Liver (tissue), 9 donors: ENCODE measurements around the gene FLYWCH2. TPM values are rescaled to one million over a fixed set of nuclear protein-coding genes. Genes with fewer than 3 reads are reported as not detected.
"Not testable (repeated sequence)": the region's sequence is repeated elsewhere in the genome, so short reads cannot be mapped to it uniquely, and the experiment has no call there.

Experiments
- DNase-seq: peaks from one replicate; pipeline ENCODE4 v3.0.0-alpha.2; 2017; ENCODE audit warnings: low spot score
- H3K27ac ChIP-seq, 2 donors: one replicate each; pipeline ENCODE4 v1.7.0; 2013; ENCODE audit warnings: inconsistent platforms in 2 of 2, low read length in 2 of 2, control low read depth in 1 of 2, low read depth in 1 of 2, mild to moderate bottlenecking in 1 of 2
- H3K27me3 ChIP-seq, 4 donors: one replicate each; pipeline versions ENCODE4 v1.6.1 to v1.7.0; 2013; ENCODE audit warnings: low read length in 3 of 4, inconsistent platforms in 1 of 4, mild to moderate bottlenecking in 1 of 4, moderate library complexity in 1 of 4; ENCODE audit not compliant: control insufficient read depth in 4 of 4, insufficient read depth in 4 of 4
- H3K36me3 ChIP-seq, 4 donors: one replicate each; pipeline versions ENCODE4 v1.6.1 to v1.7.0; 2013; ENCODE audit warnings: low read length in 3 of 4, mild to moderate bottlenecking in 3 of 4, low read depth in 1 of 4, moderate library complexity in 1 of 4; ENCODE audit not compliant: control insufficient read depth in 4 of 4, insufficient read depth in 3 of 4
- H3K4me1 ChIP-seq, 4 donors: one replicate each; pipeline versions ENCODE4 v1.6.1 to v1.7.0; 2013; ENCODE audit warnings: low read length in 3 of 4, mild to moderate bottlenecking in 3 of 4, moderate library complexity in 1 of 4; ENCODE audit not compliant: control insufficient read depth in 4 of 4, insufficient read depth in 4 of 4
- H3K4me3 ChIP-seq, 3 donors: one replicate each; pipeline versions ENCODE4 v1.6.1 to v1.7.0; 2013; ENCODE audit warnings: low read length in 3 of 3, control low read depth in 1 of 3, low read depth in 1 of 3, mild to moderate bottlenecking in 1 of 3
- H3K9ac ChIP-seq, 2 donors: one replicate each; pipeline ENCODE4 v1.7.0; 2013; ENCODE audit warnings: low read length in 2 of 2, mild to moderate bottlenecking in 2 of 2, moderate library complexity in 2 of 2, control low read depth in 1 of 2, low read depth in 1 of 2
- H3K9me3 ChIP-seq, 4 donors: one replicate each; pipeline versions ENCODE4 v1.6.1 to v1.7.0; 2013; ENCODE audit warnings: low read length in 3 of 4; ENCODE audit not compliant: control insufficient read depth in 4 of 4
- CTCF ChIP-seq: fragments of 150-350 bp; IDR thresholded peaks from 2 replicates; pipeline ENCODE4 v1.5.1; 2017; ENCODE audit warnings: improper control_type of control experiment, low read depth, low read length; ENCODE audit not compliant: missing input control
- EGR1 ChIP-seq, 2 donors: IDR thresholded peaks; 2 replicates each; pipeline ENCODE4 v1.6.1; 2016 to 2018; ENCODE audit warnings: antibody characterized with exemption in 2 of 2, low read depth in 2 of 2
- FOXA1 ChIP-seq: IDR thresholded peaks from 2 replicates; pipeline ENCODE4 v1.6.1; 2016; ENCODE audit warnings: antibody characterized with exemption
- FOXA2 ChIP-seq: IDR thresholded peaks from 2 replicates; pipeline ENCODE4 v1.6.1; 2016; ENCODE audit warnings: antibody characterized with exemption
- GABPA ChIP-seq, 2 donors: IDR thresholded peaks in 1 of 2; conservative IDR thresholded peaks in 1 of 2; 2 replicates each; pipeline ENCODE4 v1.6.1; 2016; ENCODE audit warnings: antibody characterized with exemption in 2 of 2, mild to moderate bottlenecking in 1 of 2, moderate library complexity in 1 of 2
- HNF4A ChIP-seq, 2 donors: conservative IDR thresholded peaks; 2 replicates each; pipeline ENCODE4 v1.6.1; 2016; ENCODE audit warnings: antibody characterized with exemption in 2 of 2, mild to moderate bottlenecking in 2 of 2
- HNF4G ChIP-seq: IDR thresholded peaks from 2 replicates; pipeline ENCODE4 v1.6.1; 2016; ENCODE audit warnings: antibody characterized with exemption
- JUND ChIP-seq, 2 donors: IDR thresholded peaks; 2 replicates each; pipeline ENCODE4 v1.6.1; 2016; ENCODE audit warnings: antibody characterized with exemption in 2 of 2
- NR2F2 ChIP-seq: IDR thresholded peaks from 2 replicates; pipeline ENCODE4 v1.6.1; 2016; ENCODE audit warnings: antibody characterized with exemption
- RAD21 ChIP-seq, 2 donors: IDR thresholded peaks; 2 replicates each; pipeline ENCODE4 v1.6.1; 2016; ENCODE audit warnings: antibody characterized with exemption in 2 of 2, mild to moderate bottlenecking in 2 of 2
- REST ChIP-seq: IDR thresholded peaks from 2 replicates; pipeline ENCODE4 v1.6.1; 2016; ENCODE audit warnings: antibody characterized with exemption, mild to moderate bottlenecking
- RXRA ChIP-seq, 2 donors: IDR thresholded peaks; 2 replicates each; pipeline ENCODE4 v1.6.1; 2017 to 2018; ENCODE audit warnings: antibody characterized with exemption in 2 of 2, mild to moderate bottlenecking in 1 of 2
- SP1 ChIP-seq: IDR thresholded peaks from 2 replicates; pipeline ENCODE4 v1.6.1; 2018; ENCODE audit warnings: antibody characterized with exemption, mild to moderate bottlenecking
- TAF1 ChIP-seq: conservative IDR thresholded peaks from 2 replicates; pipeline ENCODE4 v1.6.1; 2016; ENCODE audit warnings: antibody characterized with exemption, mild to moderate bottlenecking
- YY1 ChIP-seq: IDR thresholded peaks from 2 replicates; pipeline ENCODE4 v1.6.1; 2016; ENCODE audit warnings: antibody characterized with exemption, mild to moderate bottlenecking
- WGBS: extraction: QIAGEN DNeasy Blood & Tissue Kit; methylation state at CpG from one replicate; pipeline ENCODE4 v1.1.7; 2013; 5-methylcytosine and 5-hydroxymethylcytosine counted together
- polyA plus RNA-seq, 2 donors: library from polyadenylated mRNA; stranded (reverse) in 1 of 2; unstranded in 1 of 2; fragments of 200-250 nt in 1 of 2; fragments of >200 nt in 1 of 2; fragmentation: Nextera tagmentation in 1 of 2; extraction: Ambion mirVana in 1 of 2; gene quantifications; one replicate each; pipeline versions ENCODE4 v1.2.1 to v1.2.3, GENCODE V29; 2013 to 2015
- total RNA-seq, 2 donors: library from RNA; depleted of rRNA; stranded (reverse); fragments of >200 nt; gene quantifications; one replicate each; pipeline ENCODE4 v1.2.3, GENCODE V29; 2014
- TF ChIP-seq, protein P1 (sequence below): IDR thresholded peaks from 2 replicates; pipeline ENCODE4 v1.6.1; 2016; ENCODE audit warnings: antibody characterized with exemption
- TF ChIP-seq, protein P2 (sequence below): IDR thresholded peaks from 2 replicates; pipeline ENCODE4 v1.6.1; 2016; ENCODE audit warnings: antibody characterized with exemption
- TF ChIP-seq, protein P3 (sequence below): IDR thresholded peaks from 2 replicates; pipeline ENCODE4 v1.6.1; 2016; ENCODE audit warnings: antibody characterized with exemption
- donor health status: healthy.
- donor health status: healthy.
- donor health status: healthy.
- donor health status: healthy.
- donor health status: healthy.

Gene FLYWCH2
- total and polyA plus RNA-seq, 4 donors: 4.9 to 21.0 (median 8.6) TPM

GRCh38 chr16:2942045-2942444, 59.0 kb downstream of the FLYWCH2 start:
- H3K9me3 ChIP-seq: no peaks in the 10 kb centered on the region
- no peaks in the 10 kb centered on the region for H3K27me3 ChIP-seq
- no peaks in the 10 kb centered on the region for H3K4me1 ChIP-seq
- DNase-seq: no peak
- H3K9ac ChIP-seq: no peak overlapping the region
- H3K4me3 ChIP-seq: no peak overlapping the region
- H3K27ac ChIP-seq: no peak overlapping the region
- H3K36me3 ChIP-seq: peaks cover 6 to 37% (median 8%) of the 10 kb centered on the region in 4 donors
- TF ChIP-seq JUND (IDR thresholded peaks at IDR 0.05) (no peak), YY1 (no peak), HNF4G (no peak), RAD21 (IDR thresholded peaks at IDR 0.05) (no peak), CTCF (no peak), RXRA (IDR thresholded peaks at IDR 0.05) (no peak), TAF1 (no peak), NR2F2 (no peak), REST (no peak), FOXA2 (no peak), GABPA (IDR thresholded peaks at IDR 0.05 in 1 of 2, conservative IDR thresholded peaks at IDR 0.05 in 1 of 2) (no peak), HNF4A (conservative IDR thresholded peaks at IDR 0.05) (no peak), SP1 (no peak), EGR1 (IDR thresholded peaks at IDR 0.05; ENCODE audit: low read depth in 2 of 2) (no peak), FOXA1 (no peak)
- TF ChIP-seq, protein P1, sequence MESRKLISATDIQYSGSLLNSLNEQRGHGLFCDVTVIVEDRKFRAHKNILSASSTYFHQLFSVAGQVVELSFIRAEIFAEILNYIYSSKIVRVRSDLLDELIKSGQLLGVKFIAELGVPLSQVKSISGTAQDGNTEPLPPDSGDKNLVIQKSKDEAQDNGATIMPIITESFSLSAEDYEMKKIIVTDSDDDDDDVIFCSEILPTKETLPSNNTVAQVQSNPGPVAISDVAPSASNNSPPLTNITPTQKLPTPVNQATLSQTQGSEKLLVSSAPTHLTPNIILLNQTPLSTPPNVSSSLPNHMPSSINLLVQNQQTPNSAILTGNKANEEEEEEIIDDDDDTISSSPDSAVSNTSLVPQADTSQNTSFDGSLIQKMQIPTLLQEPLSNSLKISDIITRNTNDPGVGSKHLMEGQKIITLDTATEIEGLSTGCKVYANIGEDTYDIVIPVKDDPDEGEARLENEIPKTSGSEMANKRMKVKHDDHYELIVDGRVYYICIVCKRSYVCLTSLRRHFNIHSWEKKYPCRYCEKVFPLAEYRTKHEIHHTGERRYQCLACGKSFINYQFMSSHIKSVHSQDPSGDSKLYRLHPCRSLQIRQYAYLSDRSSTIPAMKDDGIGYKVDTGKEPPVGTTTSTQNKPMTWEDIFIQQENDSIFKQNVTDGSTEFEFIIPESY: no peak
- TF ChIP-seq, protein P2, sequence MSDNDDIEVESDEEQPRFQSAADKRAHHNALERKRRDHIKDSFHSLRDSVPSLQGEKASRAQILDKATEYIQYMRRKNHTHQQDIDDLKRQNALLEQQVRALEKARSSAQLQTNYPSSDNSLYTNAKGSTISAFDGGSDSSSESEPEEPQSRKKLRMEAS: no peak
- TF ChIP-seq, protein P3, sequence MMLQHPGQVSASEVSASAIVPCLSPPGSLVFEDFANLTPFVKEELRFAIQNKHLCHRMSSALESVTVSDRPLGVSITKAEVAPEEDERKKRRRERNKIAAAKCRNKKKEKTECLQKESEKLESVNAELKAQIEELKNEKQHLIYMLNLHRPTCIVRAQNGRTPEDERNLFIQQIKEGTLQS: no peak
- WGBS: 93% methylated on average over 4 of the region's 4 CpGs

GRCh38 chr16:2943716-2944115, 60.7 kb downstream of the FLYWCH2 start:
- H3K9me3 ChIP-seq, H3K4me1 ChIP-seq, H3K27me3 ChIP-seq, H3K27ac ChIP-seq, H3K9ac ChIP-seq, H3K4me3 ChIP-seq, DNase-seq: not testable (repeated sequence)
- WGBS: 84% methylated on average over 12 of the region's 12 CpGs
- peaks cover 3 to 27% (median 8%) of the 10 kb centered on the region in 4 donors for H3K36me3 ChIP-seq
